Sigmoid colon (tissue), 7 donors: ENCODE results near the gene EEFSEC. TPM values are rescaled to one million over a fixed set of nuclear protein-coding genes. Genes with fewer than 3 reads are reported as not detected.

Experiments
- DNase-seq: peaks from one replicate; pipeline ENCODE4 v3.0.0-alpha.2; 2019
- H3K27ac ChIP-seq, 4 donors: fragments of 200-600 bp; sonication (generic); one replicate each; pipeline ENCODE4 v1.5.1; 2016 to 2019; ENCODE audit warnings: mild to moderate bottlenecking in 1 of 4
- H3K27me3 ChIP-seq, 3 donors: fragments of 200-600 bp; sonication (generic); one replicate each; pipeline ENCODE4 v1.5.1; 2019; ENCODE audit warnings: mild to moderate bottlenecking in 1 of 3
- H3K36me3 ChIP-seq, 4 donors: fragments of 200-600 bp; sonication (generic); one replicate each; pipeline ENCODE4 v1.5.1; 2016 to 2019
- H3K4me1 ChIP-seq, 4 donors: fragments of 200-600 bp; sonication (generic); one replicate each; pipeline ENCODE4 v1.5.1; 2017 to 2019
- H3K4me3 ChIP-seq, 4 donors: fragments of 200-600 bp; sonication (generic); one replicate each; pipeline ENCODE4 v1.5.1; 2017 to 2019; ENCODE audit warnings: mild to moderate bottlenecking in 2 of 4, moderate library complexity in 1 of 4
- H3K9me3 ChIP-seq, 4 donors: fragments of 200-600 bp in 3 of 4; sonication (generic) in 3 of 4; one replicate each; pipeline versions ENCODE4 v1.5.1 to v1.6.1; 2013 to 2019
- EP300 ChIP-seq, 4 donors: sonication (generic); formaldehyde crosslinking; IDR thresholded peaks; one replicate each; pipeline ENCODE4 v1.6.1; 2017; ENCODE audit warnings: antibody characterized with exemption in 4 of 4
- POLR2A ChIP-seq, 2 donors: fragments of 450-650 bp; IDR thresholded peaks; one replicate each; pipeline ENCODE4 v1.6.1; 2016; ENCODE audit warnings: antibody characterized with exemption in 2 of 2, mild to moderate bottlenecking in 2 of 2, moderate library complexity in 2 of 2
- POLR2AphosphoS5 ChIP-seq, 4 donors: sonication (generic); formaldehyde crosslinking; IDR thresholded peaks; one replicate each; pipeline ENCODE4 v1.6.1; 2017; ENCODE audit warnings: antibody characterized with exemption in 4 of 4
- WGBS, 2 donors: extraction: QIAGEN DNeasy Blood & Tissue Kit; methylation state at CpG; one replicate each; pipeline ENCODE4 v1.1.7; 2013; 5-methylcytosine and 5-hydroxymethylcytosine counted together
- intact Hi-C: fragments of 100-400 bp; cut with DNase I; formaldehyde crosslinking; loops from one replicate; pipeline ENCODE4 v1.15.1; 2023
- polyA plus RNA-seq, 3 donors: library from polyadenylated mRNA; stranded (reverse); fragments of 200-250 nt; gene quantifications; one replicate each; pipeline ENCODE4 v1.2.3, GENCODE V29; 2013
- total RNA-seq, 4 donors: library from RNA; depleted of rRNA; stranded (reverse); fragments of >200 nt; gene quantifications; one replicate each; pipeline ENCODE4 v1.1.0, GENCODE V29; 2016
- TF ChIP-seq, protein P1 (sequence below), 4 experiments: fragments of 450-650 bp in 3 of 4; fragments of 200-600 bp in 1 of 4; IDR thresholded peaks; one replicate each; pipeline ENCODE4 v1.5.1; 2016 to 2019; ENCODE audit warnings: antibody characterized with exemption in 4 of 4, mild to moderate bottlenecking in 3 of 4, moderate library complexity in 2 of 4
- donor health status: healthy with polysubstance abuse.
- donor health status: Bipolar disorder and iron deficiency.
- donor health status: healthy.

Gene EEFSEC
- total and polyA plus RNA-seq, 7 donors: 5.3 to 16.1 (median 12.2) TPM

DNA sequence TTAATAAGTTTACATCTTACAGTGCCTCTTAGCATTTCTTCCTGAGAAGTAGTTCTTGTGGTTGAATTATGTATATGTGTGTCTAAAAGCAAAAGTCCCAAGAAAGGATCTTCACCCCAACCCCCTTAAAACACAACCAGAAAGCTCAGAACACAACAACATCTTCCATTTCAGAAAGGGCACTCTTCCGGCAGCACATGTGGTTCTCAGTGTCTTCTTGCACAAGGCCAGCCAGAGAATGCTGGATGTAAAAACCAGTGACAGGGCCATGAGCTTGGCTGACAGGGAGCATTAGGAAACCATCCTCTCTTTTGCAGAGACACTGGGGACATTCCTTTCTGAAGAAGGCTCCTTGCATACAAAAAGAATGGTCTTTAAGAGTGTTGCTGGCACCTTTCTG is 45.0 kb downstream of the EEFSEC start:
- H3K4me1 ChIP-seq: peaks cover 0 to 35% (median 26%) of the 10 kb centered on the region in 4 donors
- H3K27me3 ChIP-seq: no peaks in the 10 kb centered on the region
- no peak overlapping the region for H3K4me3 ChIP-seq
- 88 to 100% methylated on average over 1 of the region's 1 CpG for WGBS, 2 donors
- DNase-seq: no peak
- H3K36me3 ChIP-seq: no peaks in the 10 kb centered on the region
- TF ChIP-seq, protein P1, sequence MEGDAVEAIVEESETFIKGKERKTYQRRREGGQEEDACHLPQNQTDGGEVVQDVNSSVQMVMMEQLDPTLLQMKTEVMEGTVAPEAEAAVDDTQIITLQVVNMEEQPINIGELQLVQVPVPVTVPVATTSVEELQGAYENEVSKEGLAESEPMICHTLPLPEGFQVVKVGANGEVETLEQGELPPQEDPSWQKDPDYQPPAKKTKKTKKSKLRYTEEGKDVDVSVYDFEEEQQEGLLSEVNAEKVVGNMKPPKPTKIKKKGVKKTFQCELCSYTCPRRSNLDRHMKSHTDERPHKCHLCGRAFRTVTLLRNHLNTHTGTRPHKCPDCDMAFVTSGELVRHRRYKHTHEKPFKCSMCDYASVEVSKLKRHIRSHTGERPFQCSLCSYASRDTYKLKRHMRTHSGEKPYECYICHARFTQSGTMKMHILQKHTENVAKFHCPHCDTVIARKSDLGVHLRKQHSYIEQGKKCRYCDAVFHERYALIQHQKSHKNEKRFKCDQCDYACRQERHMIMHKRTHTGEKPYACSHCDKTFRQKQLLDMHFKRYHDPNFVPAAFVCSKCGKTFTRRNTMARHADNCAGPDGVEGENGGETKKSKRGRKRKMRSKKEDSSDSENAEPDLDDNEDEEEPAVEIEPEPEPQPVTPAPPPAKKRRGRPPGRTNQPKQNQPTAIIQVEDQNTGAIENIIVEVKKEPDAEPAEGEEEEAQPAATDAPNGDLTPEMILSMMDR (IDR thresholded peaks at IDR 0.05): no peak
- TF ChIP-seq POLR2A (IDR thresholded peaks at IDR 0.05) (no peak), POLR2AphosphoS5 (IDR thresholded peaks at IDR 0.05) (no peak), EP300 (IDR thresholded peaks at IDR 0.05) (no peak)
- intact Hi-C loops: no loop called here
- no peaks in the 10 kb centered on the region for H3K9me3 ChIP-seq
- H3K27ac ChIP-seq: peak overlapping the region in 1 of 4 donors; percentile 1

- no peaks in the 10 kb centered on the region for H3K27me3 ChIP-seq
- no peak overlapping the region for H3K27ac ChIP-seq
- no peak overlapping the region for H3K4me3 ChIP-seq
- H3K4me1 ChIP-seq: peaks cover 0 to 29% (median 21%) of the 10 kb centered on the region in 4 donors
- DNase-seq: no peak
- TF ChIP-seq POLR2A (IDR thresholded peaks at IDR 0.05) (no peak), POLR2AphosphoS5 (IDR thresholded peaks at IDR 0.05) (no peak), EP300 (IDR thresholded peaks at IDR 0.05) (no peak)
- TF ChIP-seq, protein P1 (IDR thresholded peaks at IDR 0.05): no peak
- no peaks in the 10 kb centered on the region for H3K36me3 ChIP-seq
- intact Hi-C loops: no loop called here
- no peaks in the 10 kb centered on the region for H3K9me3 ChIP-seq
- 94 to 99% methylated on average over 1 of the region's 1 CpG for WGBS, 2 donors
Measured at GRCh38 chr3:128199110-128199509, 45.8 kb downstream of the EEFSEC start.

GRCh38 chr3:128201158-128201755 is 48.0 kb downstream of the EEFSEC start:
- no peak for TF ChIP-seq POLR2AphosphoS5 (IDR thresholded peaks at IDR 0.05)
- TF ChIP-seq POLR2A (IDR thresholded peaks at IDR 0.05): no peak
- TF ChIP-seq EP300 (IDR thresholded peaks at IDR 0.05): no peak
- TF ChIP-seq, protein P1 (IDR thresholded peaks at IDR 0.05): no peak
- Histone ChIP-seq H3K4me1 (peaks cover 0 to 18% (median 7%) of the 10 kb centered on the region in 4 donors), H3K27ac (no peak overlapping the region), H3K36me3 (no peaks in the 10 kb centered on the region), H3K9me3 (no peaks in the 10 kb centered on the region), H3K27me3 (no peaks in the 10 kb centered on the region), H3K4me3 (no peak overlapping the region)
- intact Hi-C loops: no loop called here
- WGBS, 2 donors: 93 to 95% methylated on average over 1 of the region's 1 CpG
- DNase-seq: no peak

DNA sequence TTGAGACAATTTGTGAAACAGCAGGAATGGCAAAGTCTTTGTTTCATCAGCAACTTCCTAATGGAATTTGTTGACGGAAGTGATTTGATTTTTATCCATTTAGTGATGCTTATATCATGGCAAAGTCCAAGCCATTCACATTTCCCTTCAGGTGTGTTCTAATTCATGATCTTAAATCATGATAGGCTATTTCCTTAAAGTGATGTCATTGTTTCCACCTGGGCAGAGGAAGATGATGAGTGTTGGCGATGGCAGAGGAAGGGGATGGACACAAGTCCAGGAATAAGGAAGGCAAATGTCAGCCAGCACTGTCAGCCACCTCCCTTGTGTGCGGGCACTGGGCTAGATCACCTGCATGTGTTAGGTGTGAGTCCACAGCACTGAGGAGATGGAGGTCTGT is 49.9 kb downstream of the EEFSEC start:
- no peak for TF ChIP-seq POLR2AphosphoS5 (IDR thresholded peaks at IDR 0.05)
- TF ChIP-seq POLR2A (IDR thresholded peaks at IDR 0.05): no peak
- TF ChIP-seq EP300 (IDR thresholded peaks at IDR 0.05): no peak
- Histone ChIP-seq H3K9me3 (no peaks in the 10 kb centered on the region), H3K27me3 (no peaks in the 10 kb centered on the region), H3K4me1 (peaks cover 0 to 11% (median 6%) of the 10 kb centered on the region in 4 donors), H3K4me3 (no peak overlapping the region), H3K36me3 (no peaks in the 10 kb centered on the region), H3K27ac (no peak overlapping the region)
- intact Hi-C loops: no loop called here
- no peak for DNase-seq
- WGBS, 2 donors: 96 to 98% methylated on average over 3 of the region's 3 CpGs

DNA sequence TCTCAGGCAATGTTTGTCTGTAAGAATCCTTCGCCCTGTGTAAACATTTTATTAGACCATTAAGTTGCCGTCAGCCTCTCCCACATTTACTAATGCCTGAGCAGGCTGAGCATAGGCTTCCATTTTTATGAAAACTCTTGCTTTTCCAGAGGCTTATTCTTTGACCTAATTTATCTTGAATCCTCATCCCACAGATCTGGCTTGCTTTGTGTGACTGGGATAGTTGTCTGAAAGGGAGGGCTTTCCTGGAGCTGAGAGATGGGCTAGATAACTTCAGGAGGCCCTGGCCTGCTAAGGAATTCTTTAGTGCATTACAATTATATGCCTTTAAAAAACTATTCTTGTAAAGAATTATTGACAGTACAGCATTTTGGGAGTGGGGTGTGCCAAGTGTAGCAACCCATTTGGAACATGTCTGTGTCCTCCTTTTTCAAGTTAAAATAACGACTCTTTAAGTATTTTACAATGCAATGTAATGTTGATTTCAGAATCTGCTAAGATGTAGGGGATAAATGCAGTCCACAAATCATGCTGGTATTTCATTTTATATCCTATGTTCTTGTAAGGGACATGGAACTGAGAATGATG is 52.4 kb downstream of the EEFSEC start:
- Histone ChIP-seq H3K9me3 (no peaks in the 10 kb centered on the region), H3K4me3 (no peak overlapping the region), H3K36me3 (no peaks in the 10 kb centered on the region), H3K4me1 (peaks cover 0 to 15% (median 9%) of the 10 kb centered on the region in 4 donors), H3K27ac (no peak overlapping the region), H3K27me3 (no peaks in the 10 kb centered on the region)
- no peak for TF ChIP-seq POLR2A (IDR thresholded peaks at IDR 0.05)
- TF ChIP-seq EP300 (IDR thresholded peaks at IDR 0.05): no peak
- TF ChIP-seq, protein P1 (IDR thresholded peaks at IDR 0.05): no peak
- no peak for TF ChIP-seq POLR2AphosphoS5 (IDR thresholded peaks at IDR 0.05)
- intact Hi-C loops: no loop called here
- WGBS, 2 donors: 80 to 88% methylated on average over 3 of the region's 3 CpGs
- DNase-seq: no peak
